GM06990 (cell line): Measurements from ENCODE around the gene MEX3A.
"Not testable (repeated sequence)": the region's sequence is repeated elsewhere in the genome, so short reads cannot be mapped to it uniquely, and the experiment has no call there.

ENCODE experiments used
- DNase-seq: peaks from one replicate; pipeline ENCODE4 v3.0.0-alpha.2; 2011; ENCODE audit not compliant: insufficient read length; ENCODE audit errors: extremely low read depth
- H3K27me3 ChIP-seq: replicated peaks from 2 replicates; pipeline ENCODE4 v1.6.0; 2011; ENCODE audit warnings: low read length; ENCODE audit not compliant: control insufficient read depth, insufficient read depth
- H3K36me3 ChIP-seq: 2 replicates; pipeline ENCODE4 v1.5.1; 2011; ENCODE audit warnings: low read length; ENCODE audit not compliant: control insufficient read depth, insufficient read depth
- H3K4me3 ChIP-seq: replicated peaks from 2 replicates; pipeline ENCODE4 v1.5.1; 2011; ENCODE audit warnings: low read depth, mild to moderate bottlenecking, control low read depth, low read length
- CTCF ChIP-seq: IDR thresholded peaks from 2 replicates; pipeline ENCODE4 v1.5.1; 2011; ENCODE audit warnings: low read length, control low read depth, mild to moderate bottlenecking, inconsistent platforms; ENCODE audit not compliant: insufficient read depth, poor library complexity, severe bottlenecking

MEX3A gene

DNA sequence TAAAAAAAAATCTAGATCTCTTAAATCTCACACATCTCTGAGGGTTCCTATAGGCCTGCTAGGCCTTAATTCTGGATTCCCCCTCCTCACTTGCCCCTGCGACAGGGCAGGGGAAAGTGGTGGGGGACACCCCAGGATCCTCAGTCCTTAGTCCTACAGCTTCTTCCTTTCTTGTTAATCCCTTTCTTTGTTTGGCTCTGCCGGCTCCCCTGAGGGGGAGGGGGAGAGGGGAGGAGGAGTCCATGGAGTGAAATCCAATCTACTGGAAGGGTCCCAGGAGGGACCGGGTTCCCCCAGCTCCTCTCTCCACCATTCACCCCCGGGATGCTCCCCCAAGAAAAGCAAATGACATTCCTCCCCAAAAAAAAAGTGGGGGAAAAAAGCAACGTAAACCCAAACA, 8.5 kb downstream of the MEX3A start:
- TF ChIP-seq CTCF, result no peak
- Histone ChIP-seq H3K36me3 (no peaks in the 10 kb centered on the region), H3K27me3 (no peaks in the 10 kb centered on the region; the same call in 1 of the 2 replicates), H3K4me3 (no peak overlapping the region)
- no peak for DNase-seq

DNA sequence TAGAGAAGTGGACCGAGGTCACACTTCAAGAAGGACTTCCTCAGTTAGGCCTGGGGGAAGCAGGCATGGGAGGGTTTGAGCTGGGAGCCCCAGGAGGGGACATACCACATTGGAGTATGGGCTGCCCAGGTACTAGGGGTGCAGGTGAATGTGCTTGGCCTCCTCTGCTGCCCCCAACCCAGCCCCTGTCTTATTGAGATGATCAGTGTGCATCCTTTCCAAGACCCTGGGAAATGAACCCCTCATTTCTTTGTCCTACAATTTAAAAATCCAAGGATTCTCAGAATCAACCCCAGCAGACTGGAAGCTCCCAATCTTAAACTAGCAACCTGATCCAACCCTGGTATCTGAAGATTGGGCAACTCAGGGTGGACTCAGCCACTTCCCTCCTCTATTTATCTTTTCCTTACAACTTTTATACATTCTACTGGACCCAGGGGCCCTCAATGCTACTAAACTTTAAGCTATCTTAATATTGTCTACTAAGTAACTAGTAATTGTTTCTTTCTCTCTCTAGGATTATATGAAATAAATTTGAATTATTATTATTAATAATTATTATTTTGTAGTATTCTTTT, 9.1 kb downstream of the MEX3A start:
- no peak for DNase-seq
- Histone ChIP-seq H3K27me3 (no peaks in the 10 kb centered on the region; the same call in 1 of the 2 replicates), H3K4me3 (no peak overlapping the region), H3K36me3 (no peaks in the 10 kb centered on the region)
- TF ChIP-seq CTCF, result no peak

DNA sequence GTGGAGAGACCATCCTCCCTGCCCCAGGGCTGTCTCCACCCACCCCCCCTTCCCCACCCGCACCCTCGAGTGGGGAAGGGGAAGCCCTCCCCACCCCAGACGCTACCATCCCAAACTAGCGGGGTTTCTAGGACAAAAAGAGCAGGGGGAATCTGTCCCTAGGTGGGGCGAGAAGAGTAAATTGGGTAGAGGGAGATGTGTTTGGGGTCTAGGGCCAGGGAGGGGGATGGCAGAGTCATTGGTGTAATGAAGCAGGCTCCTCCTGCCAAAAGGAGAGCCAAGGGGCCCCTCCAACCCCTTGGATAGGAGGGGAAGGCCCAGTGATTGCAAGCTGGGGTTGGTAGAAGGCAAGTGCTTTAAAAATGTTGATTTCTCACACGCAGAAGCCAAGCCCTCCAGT, 10.0 kb downstream of the MEX3A start:
- no peaks in the 10 kb centered on the region; the same call in 1 of the 2 replicates for H3K27me3 ChIP-seq
- H3K4me3 ChIP-seq, result no peak overlapping the region
- no peaks in the 10 kb centered on the region for H3K36me3 ChIP-seq
- TF ChIP-seq CTCF, result no peak
- DNase-seq, result no peak

GRCh38 chr1:156071332-156071816, 10.9 kb downstream of the MEX3A start:
- not testable (repeated sequence) for DNase-seq, H3K36me3 ChIP-seq, H3K4me3 ChIP-seq

GRCh38 chr1:156070548-156070947, 11.7 kb downstream of the MEX3A start:
- DNase-seq, result no peak
- H3K36me3 ChIP-seq, result no peaks in the 10 kb centered on the region
- no peak for TF ChIP-seq CTCF
- H3K27me3 ChIP-seq, result no peaks in the 10 kb centered on the region; the same call in 1 of the 2 replicates
- H3K4me3 ChIP-seq, result no peak overlapping the region

More at GRCh38 chr1:156071332-156071816, 10.9 kb downstream of the MEX3A start:
- H3K27me3 ChIP-seq, result not testable (repeated sequence)

GRCh38 chr1:156069490-156070455, 12.5 kb downstream of the MEX3A start:
- Histone ChIP-seq H3K36me3 (no peaks in the 10 kb centered on the region), H3K4me3 (no peak overlapping the region), H3K27me3 (no peaks in the 10 kb centered on the region; the same call in 1 of the 2 replicates)
- no peak for TF ChIP-seq CTCF
- no peak for DNase-seq
